ENCODE measurements around the gene SLC25A12. TPM values are rescaled to one million over a fixed set of nuclear protein-coding genes. Genes with fewer than 3 reads are reported as not detected.

The SLC25A12 gene
- total and polyA plus RNA-seq, 2 of the 13 experiments (the other 11 are each of a cell fraction or from before 2014, with no cell fraction given), result 8.1 to 15.9 TPM

- no peak for TF ChIP-seq ZNF142 (CRISPR knock-in tag; IDR thresholded peaks at IDR 0.05)
- TF ChIP-seq PAWR (CRISPR knock-in tag; IDR thresholded peaks at IDR 0.05; ENCODE audit: borderline replicate concordance), result no peak
- TF ChIP-seq TRIM22 (IDR thresholded peaks at IDR 0.05), result no peak
- TF ChIP-seq DPF2 (CRISPR knock-in tag; IDR thresholded peaks at IDR 0.05; ENCODE audit: borderline replicate concordance, low read depth), result 0 out of 2 replicates have a peak, but pooled peaks have one; percentile 18
- TF ChIP-seq, protein P1, sequence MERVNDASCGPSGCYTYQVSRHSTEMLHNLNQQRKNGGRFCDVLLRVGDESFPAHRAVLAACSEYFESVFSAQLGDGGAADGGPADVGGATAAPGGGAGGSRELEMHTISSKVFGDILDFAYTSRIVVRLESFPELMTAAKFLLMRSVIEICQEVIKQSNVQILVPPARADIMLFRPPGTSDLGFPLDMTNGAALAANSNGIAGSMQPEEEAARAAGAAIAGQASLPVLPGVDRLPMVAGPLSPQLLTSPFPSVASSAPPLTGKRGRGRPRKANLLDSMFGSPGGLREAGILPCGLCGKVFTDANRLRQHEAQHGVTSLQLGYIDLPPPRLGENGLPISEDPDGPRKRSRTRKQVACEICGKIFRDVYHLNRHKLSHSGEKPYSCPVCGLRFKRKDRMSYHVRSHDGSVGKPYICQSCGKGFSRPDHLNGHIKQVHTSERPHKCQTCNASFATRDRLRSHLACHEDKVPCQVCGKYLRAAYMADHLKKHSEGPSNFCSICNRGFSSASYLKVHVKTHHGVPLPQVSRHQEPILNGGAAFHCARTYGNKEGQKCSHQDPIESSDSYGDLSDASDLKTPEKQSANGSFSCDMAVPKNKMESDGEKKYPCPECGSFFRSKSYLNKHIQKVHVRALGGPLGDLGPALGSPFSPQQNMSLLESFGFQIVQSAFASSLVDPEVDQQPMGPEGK (CRISPR knock-in tag; IDR thresholded peaks at IDR 0.05), result no peak
- 0 out of 2 replicates have a peak, but pooled peaks have one; percentile 7 for TF ChIP-seq ARID2 (CRISPR knock-in tag; IDR thresholded peaks at IDR 0.05; ENCODE audit: borderline replicate concordance)
- TF ChIP-seq SMARCC2 (IDR thresholded peaks at IDR 0.05), result no peak
- TF ChIP-seq ZEB1 (IDR thresholded peaks at IDR 0.05; ENCODE audit: insufficient replicate concordance, low read depth), result peak; percentile 5
- no peak for TF ChIP-seq NPAS2 (CRISPR knock-in tag; IDR thresholded peaks at IDR 0.05; ENCODE audit: borderline replicate concordance)
- 0 out of 2 replicates have a peak, but pooled peaks have one; percentile 3 for TF ChIP-seq E2F1 (CRISPR knock-in tag; IDR thresholded peaks at IDR 0.05)
- no peak for TF ChIP-seq NFAT5 (CRISPR knock-in tag; IDR thresholded peaks at IDR 0.05)
- no peak for TF ChIP-seq JUN (CRISPR knock-in tag; IDR thresholded peaks at IDR 0.05)
- no peak for TF ChIP-seq ZNF431 (CRISPR knock-in tag; IDR thresholded peaks at IDR 0.05; ENCODE audit: borderline replicate concordance, low read depth)
- no peak for TF ChIP-seq NFIC (IDR thresholded peaks at IDR 0.05; ENCODE audit: low read length)
These were observed 536 bp upstream of the SLC25A12 start (continued) for GRCh38 chr2:171894612-171894947.
